K562 (cell line): Measurements from ENCODE around the gene LSM4. TPM values are rescaled to one million over a fixed set of nuclear protein-coding genes. Genes with fewer than 3 reads are reported as not detected.

Source experiments
- GTF2B ChIP-seq: IDR thresholded peaks from 2 replicates; pipeline ENCODE4 v1.6.1; 2011; ENCODE audit not compliant: insufficient read length; ENCODE audit errors: extremely low read depth
- HIVEP1 ChIP-seq: fragments of 250-450 bp; sonication (Bioruptor Pico); IDR thresholded peaks from 2 replicates; pipeline ENCODE4 v1.4.0; 2020; ENCODE audit warnings: mild to moderate bottlenecking
- POLR2A ChIP-seq: fragments of 450-650 bp; conservative IDR thresholded peaks from 2 replicates; pipeline ENCODE4 v1.6.1; 2016
- SIN3A ChIP-seq, 2 experiments: fragments of 150-350 bp in 1 of 2; IDR thresholded peaks; 2 replicates each; pipeline ENCODE4 v1.6.1; 2011 to 2016; ENCODE audit warnings: borderline replicate concordance in 2 of 2, low read depth in 2 of 2, low read length in 2 of 2, mild to moderate bottlenecking in 2 of 2, moderate library complexity in 2 of 2; ENCODE audit not compliant: control insufficient read depth in 1 of 2
- TEAD4 ChIP-seq, 2 experiments: sonication (generic) in 1 of 2; formaldehyde crosslinking in 1 of 2; IDR thresholded peaks; 2 replicates each; pipeline versions ENCODE4 v1.6.1 to v1.8.0; 2012 to 2022; ENCODE audit warnings: borderline replicate concordance in 1 of 2, inconsistent platforms in 1 of 2, low read length in 1 of 2, mild to moderate bottlenecking in 1 of 2, missing genetic modification reagents in 1 of 2
- USF2 ChIP-seq: sonication (generic); formaldehyde crosslinking; IDR thresholded peaks from 2 replicates; pipeline ENCODE4 v1.5.0; 2020; ENCODE audit warnings: missing genetic modification reagents
- polyA plus RNA-seq, 8 experiments: library from polyadenylated mRNA; depleted of rRNA in 4 of 8; stranded (reverse) in 5 of 8; unstranded in 3 of 8; fragments of >200 nt; fragmentation: Nextera tagmentation in 2 of 8; fragmentation: Illumina TruSeq in 1 of 8; extraction: Ambion mirVana in 2 of 8; extraction: Trizol in 1 of 8; gene quantifications; 2 replicates each; pipeline versions ENCODE4 v1.2.1 to v1.2.3, GENCODE V29; 2011 to 2014; ENCODE audit warnings: inconsistent platforms in 1 of 8, missing spikeins in 1 of 8
- total RNA-seq, 7 experiments: library from RNA; depleted of rRNA in 6 of 7; stranded (reverse); fragments of >200 nt in 6 of 7; fragmentation: Illumina TruSeq in 2 of 7; extraction: Trizol in 2 of 7; gene quantifications; 2 replicates each; pipeline versions ENCODE4 v1.2.1 to v1.2.3, GENCODE V29; 2011 to 2021; ENCODE audit warnings: low replicate concordance in 1 of 7
- TF ChIP-seq, protein P1 (sequence below): sonication (generic); formaldehyde crosslinking; IDR thresholded peaks from 2 replicates; pipeline ENCODE4 v1.8.0; 2023; ENCODE audit warnings: mild to moderate bottlenecking, missing genetic modification reagents

LSM4 gene
- total and polyA plus RNA-seq, 9 of the 15 experiments (the other 6 are each of a cell fraction or from before 2014, with no cell fraction given): 11.9 to 763 (median 202) TPM

DNA sequence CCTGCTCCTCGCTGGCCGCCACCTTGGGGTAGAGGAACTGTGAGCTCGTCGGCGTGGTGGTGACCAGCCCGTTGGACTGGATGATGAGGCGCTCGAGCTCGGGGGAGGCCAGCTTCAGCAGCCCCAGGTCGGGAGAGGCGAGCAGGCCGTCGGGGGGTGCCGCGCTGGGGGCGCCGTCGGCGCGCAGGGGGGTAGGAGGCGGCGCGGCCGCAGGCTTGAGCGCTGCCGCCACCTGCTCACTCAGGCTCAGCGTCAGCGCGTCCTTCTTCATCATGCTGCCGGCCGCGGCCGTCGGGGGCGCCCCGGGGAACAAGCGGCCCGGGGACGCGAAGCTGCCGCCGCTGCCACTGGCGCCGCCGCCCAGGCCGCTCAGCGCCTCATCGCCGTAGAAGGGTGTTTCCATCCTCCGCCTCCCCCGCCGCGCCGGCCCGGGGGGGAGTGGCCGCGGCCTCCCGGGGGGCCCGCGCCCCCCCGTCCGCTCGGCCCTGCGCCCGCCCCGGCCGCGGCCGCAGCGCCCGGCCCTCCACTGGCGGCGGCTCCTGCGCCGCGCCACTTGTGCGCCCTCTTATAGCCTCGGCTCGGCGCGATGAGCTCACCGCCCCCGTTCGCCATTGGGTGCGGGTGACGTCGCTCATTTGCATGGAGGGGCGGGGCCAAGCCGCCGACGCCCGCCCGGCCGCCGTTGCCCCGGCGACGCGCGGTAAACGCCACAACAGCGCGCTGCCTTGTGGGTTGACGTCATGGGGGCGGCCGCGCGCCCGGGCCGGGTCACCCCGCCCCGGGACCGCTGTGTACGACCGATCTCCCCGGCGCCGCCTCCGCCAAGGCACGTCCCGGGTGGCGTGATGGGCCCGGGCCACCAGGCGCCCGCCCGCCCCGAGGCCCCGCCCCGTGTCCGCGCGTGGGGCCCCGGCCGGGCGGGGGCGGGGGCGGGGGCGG is 41.5 kb downstream of the LSM4 start, which contains the start of gene JUND (continued):
- TF ChIP-seq GTF2B: peak; percentile 94
- TF ChIP-seq SIN3A (IDR thresholded peaks at IDR 0.05; ENCODE audit: borderline replicate concordance in 2 of 2, control insufficient read depth in 1 of 2, low read depth in 2 of 2, low read length in 2 of 2): peak in 1 of 2 experiments; percentile 83; a peak in 2 of 4 replicates
- 0 out of 2 replicates have a peak, but pooled peaks have one; percentile 36 for TF ChIP-seq HIVEP1 (CRISPR knock-in tag)
- peak; percentile 26 for TF ChIP-seq POLR2A
- peak; percentile 48 for TF ChIP-seq TEAD4 (IDR thresholded peaks at IDR 0.05; ENCODE audit: low read length)
- no peak for TF ChIP-seq TEAD4 (CRISPR knock-in tag; IDR thresholded peaks at IDR 0.05; ENCODE audit: borderline replicate concordance)
- TF ChIP-seq, protein P1, sequence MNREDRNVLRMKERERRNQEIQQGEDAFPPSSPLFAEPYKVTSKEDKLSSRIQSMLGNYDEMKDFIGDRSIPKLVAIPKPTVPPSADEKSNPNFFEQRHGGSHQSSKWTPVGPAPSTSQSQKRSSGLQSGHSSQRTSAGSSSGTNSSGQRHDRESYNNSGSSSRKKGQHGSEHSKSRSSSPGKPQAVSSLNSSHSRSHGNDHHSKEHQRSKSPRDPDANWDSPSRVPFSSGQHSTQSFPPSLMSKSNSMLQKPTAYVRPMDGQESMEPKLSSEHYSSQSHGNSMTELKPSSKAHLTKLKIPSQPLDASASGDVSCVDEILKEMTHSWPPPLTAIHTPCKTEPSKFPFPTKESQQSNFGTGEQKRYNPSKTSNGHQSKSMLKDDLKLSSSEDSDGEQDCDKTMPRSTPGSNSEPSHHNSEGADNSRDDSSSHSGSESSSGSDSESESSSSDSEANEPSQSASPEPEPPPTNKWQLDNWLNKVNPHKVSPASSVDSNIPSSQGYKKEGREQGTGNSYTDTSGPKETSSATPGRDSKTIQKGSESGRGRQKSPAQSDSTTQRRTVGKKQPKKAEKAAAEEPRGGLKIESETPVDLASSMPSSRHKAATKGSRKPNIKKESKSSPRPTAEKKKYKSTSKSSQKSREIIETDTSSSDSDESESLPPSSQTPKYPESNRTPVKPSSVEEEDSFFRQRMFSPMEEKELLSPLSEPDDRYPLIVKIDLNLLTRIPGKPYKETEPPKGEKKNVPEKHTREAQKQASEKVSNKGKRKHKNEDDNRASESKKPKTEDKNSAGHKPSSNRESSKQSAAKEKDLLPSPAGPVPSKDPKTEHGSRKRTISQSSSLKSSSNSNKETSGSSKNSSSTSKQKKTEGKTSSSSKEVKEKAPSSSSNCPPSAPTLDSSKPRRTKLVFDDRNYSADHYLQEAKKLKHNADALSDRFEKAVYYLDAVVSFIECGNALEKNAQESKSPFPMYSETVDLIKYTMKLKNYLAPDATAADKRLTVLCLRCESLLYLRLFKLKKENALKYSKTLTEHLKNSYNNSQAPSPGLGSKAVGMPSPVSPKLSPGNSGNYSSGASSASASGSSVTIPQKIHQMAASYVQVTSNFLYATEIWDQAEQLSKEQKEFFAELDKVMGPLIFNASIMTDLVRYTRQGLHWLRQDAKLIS (CRISPR knock-in tag): peak; percentile 94
- TF ChIP-seq USF2 (CRISPR knock-in tag): no peak
- TF ChIP-seq, all 486 proteins: peak for 145
